NCI-H2029 (cell line): ENCODE results near the gene MARCHF2.

Experiments
- DNase-seq: peaks from one replicate; lab custom pipeline; 2025; lab: John Stamatoyannopoulos, UW

The MARCHF2 gene

DNA sequence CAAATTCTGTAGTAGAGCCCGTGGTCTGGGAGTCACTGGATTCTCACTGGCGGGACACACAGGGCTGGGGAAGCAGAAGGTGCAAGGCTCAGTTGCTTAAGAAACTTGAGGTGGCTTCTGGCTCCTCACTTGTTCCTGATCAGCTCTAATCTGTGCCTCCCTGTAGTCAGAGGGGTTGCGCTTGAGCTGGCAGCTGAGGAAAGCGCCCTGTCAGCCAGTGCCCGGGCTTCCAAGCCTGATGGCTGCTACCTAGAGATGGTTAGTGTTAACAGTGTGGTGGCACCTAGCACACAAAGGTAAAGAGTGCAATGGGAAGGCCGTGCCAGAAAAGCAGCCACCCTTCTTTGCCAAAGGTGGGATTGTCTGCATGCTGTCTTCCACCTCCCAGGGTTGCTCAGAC is 40.5 kb downstream of the MARCHF2 start:
- no peak for DNase-seq

DNA sequence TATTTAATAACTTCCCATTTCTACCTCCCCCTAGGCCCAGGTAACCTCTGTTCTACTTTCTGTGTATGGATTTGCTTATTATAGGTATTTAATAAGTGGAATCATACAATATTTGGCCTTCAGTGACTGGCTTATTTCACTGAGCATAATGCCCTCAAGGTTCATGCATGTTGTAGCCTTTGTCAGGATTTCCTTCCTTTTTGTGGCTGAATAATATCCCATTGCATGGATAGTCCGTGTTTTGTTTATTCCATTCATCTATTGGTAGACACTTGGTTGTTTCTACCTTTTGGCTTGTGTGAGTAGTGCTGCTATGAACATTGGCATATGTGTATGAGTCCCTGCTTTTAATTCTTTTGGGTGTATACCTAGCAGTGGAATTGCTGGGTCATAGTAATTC is 41.1 kb downstream of the MARCHF2 start:
- no peak for DNase-seq

DNA sequence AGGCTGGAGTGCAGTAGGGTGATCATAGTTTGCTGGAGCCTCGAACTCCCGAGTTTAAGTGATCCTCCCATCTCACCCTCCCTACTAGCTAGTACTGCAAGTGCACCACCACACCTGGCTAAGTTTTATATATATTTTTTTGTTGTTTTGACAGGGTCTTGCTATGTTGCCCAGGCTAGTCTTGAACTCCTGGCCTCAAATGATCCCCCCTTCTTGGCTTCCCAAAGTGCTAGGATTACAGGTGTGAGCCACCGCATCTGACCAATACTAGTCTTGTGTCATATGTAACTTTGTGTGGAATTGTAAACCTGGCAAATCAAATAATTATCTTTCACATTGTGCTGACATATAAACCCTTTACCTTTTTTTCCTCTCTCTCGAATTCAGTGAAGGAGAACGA is 41.9 kb downstream of the MARCHF2 start:
- no peak for DNase-seq

DNA sequence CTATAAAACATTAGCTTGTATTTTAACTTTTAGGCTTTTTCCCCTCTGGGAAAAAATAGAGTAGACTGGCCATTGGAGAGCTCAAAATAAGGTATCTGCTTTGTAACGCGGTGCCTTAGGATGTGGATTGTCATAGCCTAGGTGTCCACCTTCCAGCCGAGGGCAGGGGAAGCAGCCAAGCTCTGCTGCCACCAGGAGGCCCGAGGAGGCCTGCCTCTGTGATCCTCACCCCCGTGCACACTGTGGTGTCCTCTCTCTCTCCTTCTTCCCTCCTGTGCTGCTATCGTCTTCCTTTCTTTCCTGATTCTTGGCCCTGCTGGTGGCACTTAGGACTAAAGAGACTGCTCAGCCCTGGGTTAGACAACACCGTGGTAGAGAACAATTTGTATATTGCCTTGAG is 43.0 kb downstream of the MARCHF2 start:
- no peak for DNase-seq

DNA sequence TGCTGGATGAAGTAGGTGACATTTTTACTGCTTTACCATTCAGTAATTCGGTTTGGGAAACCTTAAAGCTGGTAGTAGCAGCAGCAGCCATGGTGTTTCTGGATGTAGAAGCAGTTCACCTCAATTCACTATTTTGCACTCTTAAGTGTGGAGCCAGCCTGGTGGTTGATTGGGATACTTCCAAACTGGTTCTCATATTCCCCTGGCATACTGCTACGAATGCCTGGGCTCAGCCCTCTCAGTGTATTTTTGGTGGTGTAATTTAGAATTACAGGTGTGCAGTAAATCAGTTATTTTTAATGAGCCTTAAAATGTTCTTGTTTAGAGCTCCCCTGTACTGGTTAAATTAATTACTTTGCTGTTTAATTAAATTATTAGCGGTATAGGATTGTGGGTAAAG is 44.1 kb downstream of the MARCHF2 start:
- no peak for DNase-seq

DNA sequence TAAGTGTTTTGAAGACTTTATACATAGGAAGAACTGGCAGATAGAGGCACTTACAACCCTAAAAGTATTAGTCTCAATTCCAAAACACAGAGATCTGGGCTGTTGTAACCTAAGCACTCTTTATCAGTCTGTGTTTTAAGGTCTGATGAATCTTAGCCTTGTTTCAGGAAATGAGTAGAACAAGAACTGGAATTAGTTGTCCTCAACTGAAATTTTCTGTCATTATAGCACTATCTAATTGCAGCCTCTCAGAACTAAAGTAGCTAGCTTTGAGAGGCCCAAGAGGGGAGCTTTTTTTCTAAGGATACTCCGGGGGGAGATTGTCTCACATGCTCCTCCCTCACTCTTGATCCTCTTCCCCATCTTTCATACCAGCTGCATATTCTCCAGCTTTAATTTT is 44.7 kb downstream of the MARCHF2 start:
- no peak for DNase-seq

DNA sequence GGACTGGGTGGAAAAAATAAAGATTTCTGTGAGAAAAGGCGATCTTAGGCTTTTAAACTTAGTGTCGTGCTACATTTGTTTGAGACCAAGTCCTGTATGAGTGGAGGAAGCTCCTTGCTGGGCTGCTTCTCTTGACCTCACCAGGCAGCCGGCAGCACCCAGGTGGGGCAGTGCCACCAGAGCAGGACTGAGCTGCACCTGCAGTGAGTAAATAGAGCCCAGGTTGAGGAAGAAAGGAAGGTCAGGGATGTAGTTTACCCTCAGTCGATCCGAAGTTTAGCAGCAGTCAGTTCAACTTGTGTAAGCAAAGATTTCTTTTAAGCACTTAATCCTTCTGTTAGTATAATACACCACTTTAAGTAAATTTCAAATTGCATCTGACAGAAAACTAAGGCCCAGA is 45.3 kb downstream of the MARCHF2 start:
- DNase-seq: no peak

DNA sequence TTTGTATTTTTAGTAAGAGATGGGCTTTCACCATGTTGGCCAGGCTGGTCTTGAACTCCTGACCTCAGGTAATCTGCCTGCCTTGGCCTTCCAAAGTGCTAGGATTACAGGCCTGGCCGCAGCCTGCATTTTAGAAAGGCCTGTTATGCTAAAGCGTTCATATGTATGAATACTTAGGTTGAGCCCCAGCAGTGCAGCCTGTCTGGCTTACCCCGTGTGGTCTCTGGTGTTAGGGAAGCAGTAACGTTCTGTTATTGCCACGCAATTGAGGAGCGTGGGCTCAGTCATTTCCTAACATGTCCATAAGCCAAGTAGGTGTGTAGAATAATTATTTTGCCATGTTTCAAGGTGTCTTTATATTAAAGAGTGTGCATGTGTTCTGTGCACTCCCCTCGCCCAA is 46.0 kb downstream of the MARCHF2 start:
- no peak for DNase-seq

DNA sequence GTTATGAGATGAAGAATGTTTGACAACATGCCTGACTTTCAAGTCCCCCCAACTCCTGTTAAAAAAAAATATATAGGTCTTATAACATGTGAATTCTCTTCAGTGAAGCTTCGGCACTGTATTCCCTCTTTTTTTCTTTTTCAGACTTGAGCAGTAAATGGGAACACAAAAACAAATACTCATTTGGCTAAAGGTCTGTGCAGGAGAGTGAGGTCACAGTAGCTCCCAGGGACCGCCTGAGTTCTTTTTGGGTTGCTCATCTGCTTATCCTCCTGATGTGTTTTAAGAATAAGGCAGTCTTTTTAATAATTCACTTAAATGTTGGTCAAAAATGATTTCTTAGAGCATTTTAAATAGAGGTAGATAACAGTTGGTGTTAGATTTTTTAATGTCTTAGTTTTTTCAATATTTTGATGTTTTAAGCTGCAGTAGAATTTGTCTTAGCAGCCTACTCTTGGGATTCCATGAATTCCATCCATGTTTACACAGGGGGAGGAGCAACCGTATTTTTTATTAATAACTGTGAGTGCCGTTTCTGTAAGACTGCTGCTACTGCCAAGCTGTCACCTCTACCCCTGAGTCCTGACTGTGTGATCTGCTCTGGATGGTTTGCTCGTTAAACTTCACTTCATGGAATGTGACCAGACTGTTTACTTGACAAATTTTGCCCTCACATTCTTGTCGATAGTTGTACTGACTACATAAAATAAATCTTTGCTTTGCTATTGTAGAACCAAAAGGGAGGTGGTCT is 46.6 kb downstream of the MARCHF2 start:
- DNase-seq: no peak

DNA sequence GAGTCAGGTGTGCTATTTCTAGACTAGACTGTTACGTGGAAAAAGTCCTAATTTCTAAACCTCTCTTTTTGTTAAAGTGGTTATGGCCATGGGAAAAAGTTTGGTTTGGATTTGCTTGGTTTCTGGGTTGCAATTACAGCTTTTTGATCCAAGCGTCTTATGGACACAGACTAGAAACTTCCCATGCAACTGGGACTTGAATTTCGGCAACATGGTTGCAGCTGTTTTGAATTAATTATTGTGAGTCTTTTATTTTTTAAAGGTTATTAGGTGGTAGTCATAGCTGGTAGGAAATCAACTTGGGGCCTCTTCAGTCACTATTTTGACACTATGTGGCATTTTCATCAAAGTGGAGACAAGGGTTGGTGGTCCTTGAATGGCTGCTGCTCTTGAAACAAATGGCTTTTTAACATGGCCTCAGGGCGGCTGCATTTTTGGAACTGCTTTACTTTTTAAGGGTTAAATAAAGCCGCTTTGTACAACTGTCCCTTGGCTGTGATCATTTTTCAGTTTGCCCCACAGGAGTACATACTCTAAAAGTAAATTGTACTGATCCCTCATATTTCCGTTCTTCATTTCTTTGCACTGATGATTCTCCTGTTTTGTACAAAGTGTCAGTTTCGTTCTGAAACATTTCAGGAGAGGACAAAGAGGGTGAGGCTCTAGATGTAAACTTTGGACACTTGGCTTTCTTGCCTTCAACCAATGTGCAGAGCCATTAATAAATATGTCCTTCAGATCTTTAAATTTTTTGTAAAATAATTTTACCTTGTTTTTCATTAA is 47.6 kb downstream of the MARCHF2 start:
- DNase-seq: no peak

DNA sequence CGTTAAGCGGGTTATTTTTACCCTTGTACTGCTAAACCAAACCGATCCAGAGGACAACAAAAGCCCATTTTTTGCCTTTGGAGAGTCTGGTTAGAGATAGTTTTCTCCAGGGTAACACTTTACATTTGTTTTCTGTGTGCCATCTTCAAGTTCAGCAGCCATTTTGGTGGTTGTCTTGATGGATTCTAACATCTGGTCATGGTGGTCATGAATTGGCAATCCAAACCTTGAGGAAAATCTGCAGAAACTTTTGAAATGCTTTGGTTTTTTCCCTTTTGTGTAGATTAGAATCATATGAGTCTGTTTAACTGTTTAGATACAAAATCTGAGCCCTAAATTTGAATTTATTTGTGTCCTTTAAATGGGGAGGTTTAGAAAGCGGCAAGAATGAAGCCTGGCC is 48.3 kb downstream of the MARCHF2 start:
- no peak for DNase-seq

DNA sequence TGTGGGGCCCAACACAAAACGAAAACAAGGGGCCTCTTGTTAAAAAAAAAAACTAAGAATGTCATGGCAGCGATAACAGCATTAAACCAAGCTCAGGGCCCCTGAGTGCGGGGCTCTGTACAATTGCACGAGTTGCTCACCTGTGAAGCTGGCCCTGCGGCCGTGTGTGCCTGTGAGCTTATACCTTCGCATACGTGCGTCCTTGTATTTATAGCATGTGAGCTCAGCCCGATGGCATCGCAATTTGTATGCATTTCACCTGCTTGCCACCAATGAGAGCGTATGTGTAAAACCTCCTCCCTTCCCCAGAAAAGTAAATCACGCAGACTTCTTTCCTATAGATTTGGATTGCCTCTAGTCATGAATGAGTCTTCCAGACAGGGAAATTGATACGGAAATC is 48.8 kb downstream of the MARCHF2 start:
- no peak for DNase-seq

DNA sequence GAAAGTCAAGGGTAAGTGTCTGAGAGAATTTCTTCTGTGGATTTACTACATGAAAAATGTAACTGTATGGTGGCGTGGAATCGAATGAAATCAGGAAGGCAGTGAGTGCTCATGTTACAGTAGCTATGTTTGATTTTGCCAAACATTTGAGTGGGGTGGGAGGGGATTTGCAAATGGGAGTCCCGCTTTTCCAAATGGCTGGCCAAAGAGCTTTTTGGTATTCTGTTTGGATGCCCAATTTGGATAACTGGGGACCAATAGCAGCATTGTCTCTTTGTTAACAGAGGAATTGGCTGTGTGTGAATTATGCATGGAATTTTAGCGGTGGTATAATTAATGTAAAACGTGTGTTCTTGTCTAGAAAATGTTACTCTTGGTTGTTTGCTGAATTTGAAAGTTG is 49.5 kb downstream of the MARCHF2 start:
- no peak for DNase-seq

DNA sequence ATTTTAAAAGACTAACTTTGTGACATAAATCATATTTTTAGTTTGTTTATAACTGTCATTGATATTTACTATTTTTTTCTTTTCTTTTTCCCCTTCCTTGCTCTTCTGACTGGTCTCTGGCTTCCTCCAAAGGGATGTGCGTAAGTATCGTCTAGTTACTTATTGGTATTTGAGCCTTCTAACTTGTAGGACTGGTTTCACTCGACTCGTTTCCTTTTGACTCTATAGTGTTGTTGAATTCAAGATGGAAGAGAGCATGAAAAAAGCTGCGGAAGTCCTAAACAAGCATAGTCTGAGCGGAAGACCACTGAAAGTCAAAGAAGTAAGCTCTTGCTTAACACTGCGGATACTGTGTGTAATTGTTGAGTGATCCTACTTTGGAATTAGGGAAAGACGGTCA is 50.3 kb downstream of the MARCHF2 start:
- no peak for DNase-seq

DNA sequence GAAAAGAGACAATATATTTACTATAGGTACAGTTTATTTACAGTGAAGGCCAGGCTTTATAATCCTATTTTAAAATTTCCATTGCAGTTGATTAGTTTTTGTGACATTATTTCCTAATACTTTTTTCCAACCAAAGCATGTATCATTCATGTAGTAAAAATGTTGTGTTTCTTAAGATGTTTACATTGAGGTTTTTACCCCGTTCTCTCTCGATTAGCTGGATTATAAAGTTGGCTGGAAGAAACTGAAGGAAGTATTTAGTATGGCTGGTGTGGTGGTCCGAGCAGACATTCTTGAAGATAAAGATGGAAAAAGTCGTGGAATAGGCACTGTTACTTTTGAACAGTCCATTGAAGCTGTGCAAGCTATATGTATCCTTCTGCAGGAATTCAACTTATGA is 52.9 kb downstream of the MARCHF2 start:
- no peak for DNase-seq

DNA sequence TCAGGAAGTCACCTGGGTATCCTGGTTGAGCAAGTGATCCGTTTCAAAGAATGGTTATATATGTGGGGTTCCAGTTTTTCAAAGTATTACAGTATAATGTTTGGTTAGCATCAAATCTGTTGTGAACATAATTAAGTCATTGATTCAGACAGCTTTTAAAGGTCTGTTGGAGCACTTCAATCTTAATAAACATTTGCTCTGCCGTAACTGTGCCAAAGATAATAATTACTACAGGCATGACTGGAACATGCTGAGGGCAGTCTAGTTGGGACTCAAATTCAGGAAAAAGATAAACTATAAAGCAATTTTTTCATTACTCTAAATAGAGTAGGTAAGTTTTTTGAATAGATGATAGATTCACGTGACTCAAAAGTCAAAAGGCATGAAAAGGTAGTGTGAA is 55.0 kb downstream of the MARCHF2 start:
- DNase-seq: no peak

DNA sequence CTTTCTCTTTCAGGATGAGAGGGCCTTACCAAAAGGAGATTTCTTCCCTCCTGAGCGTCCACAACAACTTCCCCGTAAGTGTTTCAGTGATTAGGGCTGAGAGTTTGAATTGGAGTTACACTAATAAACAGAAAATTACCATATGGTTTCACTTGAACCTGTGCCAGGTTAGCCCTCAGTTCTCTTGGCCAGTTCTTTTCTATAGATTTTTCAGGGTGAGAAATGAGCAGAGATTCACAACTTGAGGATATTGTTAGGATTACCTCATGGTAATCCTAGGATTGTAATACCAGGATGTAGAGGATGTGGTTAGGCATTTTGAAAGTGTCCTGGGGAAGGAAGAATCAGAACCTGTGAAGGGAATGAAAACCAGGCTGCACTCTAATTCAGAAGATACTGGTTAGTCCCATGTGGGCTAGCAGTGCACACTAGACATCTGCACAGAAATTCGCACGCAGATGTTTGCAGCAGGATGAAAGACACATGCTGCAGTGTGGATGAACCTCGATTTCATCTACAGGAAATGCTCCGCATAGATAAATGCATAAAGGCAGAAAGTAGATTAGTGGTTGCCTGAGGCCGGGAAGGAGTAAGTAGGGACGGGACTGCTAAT is 55.8 kb downstream of the MARCHF2 start:
- no peak for DNase-seq

DNA sequence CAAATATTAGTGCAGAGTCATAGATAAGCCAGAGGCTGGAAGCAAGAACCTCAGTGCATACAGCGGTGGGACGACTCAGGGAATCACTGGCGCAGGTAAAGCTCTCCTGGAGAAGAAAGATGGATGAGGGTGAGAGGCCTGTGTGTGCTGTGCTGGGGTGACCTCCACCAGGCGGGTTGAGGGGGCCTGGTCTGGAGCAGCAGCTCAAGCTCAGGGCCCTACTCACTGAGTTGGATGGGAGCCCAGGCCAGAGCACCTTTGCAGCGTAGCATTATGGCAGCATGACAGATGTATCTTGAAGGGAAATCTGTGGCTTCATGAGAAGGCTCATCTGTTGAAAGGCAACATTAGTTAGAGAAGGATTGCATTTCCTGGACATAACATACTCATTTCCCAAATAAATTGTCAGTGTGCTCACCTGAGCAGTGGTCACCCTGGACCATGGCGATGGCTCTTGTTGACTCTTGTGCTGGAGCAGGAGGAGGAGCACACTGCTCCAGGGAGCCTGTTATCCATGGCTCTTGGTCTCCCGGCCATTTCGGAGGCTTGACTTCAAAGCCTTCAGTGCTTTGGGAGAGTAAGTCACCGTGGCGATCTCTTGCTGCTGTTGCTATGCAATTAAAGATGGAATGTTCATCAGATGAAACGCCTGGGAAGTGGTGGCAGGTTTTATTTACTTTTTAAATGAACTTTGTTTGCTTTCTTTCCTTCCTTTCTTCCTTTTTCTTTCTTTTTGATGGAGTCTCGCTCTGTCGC is 56.7 kb downstream of the MARCHF2 start:
- DNase-seq: no peak

DNA sequence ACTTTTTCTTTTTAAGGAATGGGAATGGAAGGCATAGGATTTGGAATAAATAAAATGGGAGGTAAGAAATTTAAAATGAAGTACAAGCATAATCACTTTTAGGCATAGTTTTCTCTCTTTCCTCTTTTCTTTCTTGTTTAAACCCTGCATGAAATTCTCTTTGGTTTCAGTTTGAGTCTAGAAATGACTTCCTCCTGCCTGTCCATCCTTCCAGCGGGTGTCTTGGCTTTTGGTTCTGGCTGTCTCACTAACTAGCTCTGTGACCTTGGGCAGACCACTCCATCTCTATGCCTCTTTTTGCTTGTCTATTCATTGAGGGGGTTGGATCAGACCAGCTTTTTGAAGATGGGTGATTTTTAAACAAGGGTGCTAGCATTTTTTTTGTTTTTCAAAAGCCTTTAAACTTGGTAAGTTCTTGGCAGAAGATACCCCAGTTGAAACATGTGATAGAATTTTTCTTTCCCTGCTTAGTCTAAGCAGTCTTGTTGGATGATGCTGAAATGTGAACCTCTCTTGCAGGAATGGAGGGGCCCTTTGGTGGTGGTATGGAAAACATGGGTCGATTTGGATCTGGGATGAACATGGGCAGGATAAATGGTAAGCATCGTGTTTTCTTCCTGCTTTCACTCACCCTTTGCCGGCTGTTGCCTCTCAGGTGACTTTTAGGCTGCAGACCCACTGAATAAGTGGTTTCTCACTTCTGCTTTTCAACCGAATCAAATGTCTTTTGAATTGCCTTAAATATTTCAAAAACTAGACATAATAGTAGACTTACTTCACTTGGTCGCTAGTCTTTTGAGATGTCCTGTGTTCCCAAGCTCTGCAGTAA is 60.8 kb downstream of the MARCHF2 start:
- no peak for DNase-seq

DNA sequence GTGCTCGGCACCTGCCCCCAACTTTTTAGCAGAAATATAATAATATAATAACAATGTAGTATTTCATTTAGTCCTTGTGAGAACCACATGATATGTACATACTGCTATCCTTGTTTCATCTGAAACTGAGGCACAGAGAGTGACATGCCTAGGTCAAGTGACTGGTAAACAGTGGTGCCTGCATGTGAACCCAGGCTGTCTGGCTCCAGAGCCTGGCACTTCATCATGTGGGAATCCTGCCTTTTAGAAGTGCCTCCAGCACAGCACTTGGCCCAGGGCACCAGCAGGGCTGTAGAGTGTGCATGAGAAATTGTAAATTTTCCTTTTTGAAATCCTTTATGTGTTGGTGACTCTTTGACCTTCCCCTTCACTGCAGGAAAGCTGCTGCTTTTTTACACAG is 61.9 kb downstream of the MARCHF2 start:
- no peak for DNase-seq

DNA sequence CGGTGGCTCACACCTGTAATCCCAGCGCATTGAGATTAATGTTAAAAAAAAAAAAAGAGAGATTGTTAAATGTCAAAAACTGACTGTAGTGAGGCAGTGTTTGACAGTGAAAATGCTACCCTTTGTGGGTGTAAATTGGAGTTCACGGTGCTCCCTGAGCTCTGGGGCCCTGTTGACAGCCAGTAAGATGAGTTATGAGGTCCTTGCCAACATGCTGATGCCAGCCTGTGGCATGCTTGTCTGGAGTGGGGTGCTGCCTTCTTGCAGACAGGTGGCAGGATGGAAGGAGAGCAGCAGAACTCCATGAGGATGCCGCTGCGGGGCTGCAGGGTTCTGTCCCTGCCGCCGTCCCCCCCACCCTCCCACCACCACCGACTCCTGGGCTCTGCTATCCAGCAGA is 63.4 kb downstream of the MARCHF2 start:
- no peak for DNase-seq

DNA sequence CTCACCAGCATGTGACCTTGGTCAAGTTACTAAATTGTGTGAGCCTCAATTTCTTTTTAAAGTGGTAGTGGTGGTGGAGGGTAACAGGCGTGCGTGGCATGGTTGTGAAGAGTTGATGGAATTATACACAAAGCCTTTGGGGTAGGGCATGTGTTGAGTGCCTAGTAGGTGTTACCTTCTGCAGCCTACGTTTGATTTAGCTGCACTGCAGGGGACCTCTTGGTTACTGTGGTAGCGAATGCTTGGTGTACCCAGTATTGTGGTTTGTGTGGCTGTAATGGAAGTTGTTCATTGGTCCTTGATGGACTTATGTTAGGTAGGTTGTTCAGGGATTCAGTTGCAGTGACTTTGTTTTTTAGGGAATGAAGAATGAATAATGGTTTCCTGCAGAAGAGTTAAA is 64.8 kb downstream of the MARCHF2 start:
- DNase-seq: no peak
